Measurements from ENCODE around the gene IQSEC1. TPM values are rescaled to one million over a fixed set of nuclear protein-coding genes. Genes with fewer than 3 reads are reported as not detected.

IQSEC1 gene
- total and polyA plus RNA-seq, 2 of the 8 experiments (the other 6 are each of a cell fraction or from before 2014, with no cell fraction given): 6.8 to 28.8 TPM

DNA sequence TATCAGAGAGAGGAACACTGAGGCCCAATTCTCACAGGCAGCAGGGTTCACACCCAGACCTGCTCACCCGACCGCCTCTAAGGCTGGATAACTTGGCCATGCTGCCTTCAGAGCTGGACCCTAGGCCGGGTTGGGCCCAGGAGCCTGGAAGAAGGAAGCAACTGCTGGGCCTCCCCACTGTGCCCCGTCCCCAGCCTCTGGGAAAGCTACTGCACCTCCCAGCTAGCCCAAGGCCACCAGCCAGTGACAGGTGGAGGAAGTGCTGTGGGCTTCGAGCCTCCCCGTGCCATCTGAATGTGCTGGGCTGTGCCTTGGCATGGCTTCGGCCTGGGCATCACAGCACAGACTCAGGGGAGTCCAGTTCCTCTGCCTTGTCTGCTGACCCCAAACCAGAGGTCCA lies 169.3 kb downstream of the IQSEC1 start (continued):
- TF ChIP-seq CBX8 (IDR thresholded peaks at IDR 0.05; ENCODE audit: borderline replicate concordance, low read depth, low read length) (no peak), KDM1A (IDR thresholded peaks at IDR 0.05; ENCODE audit: borderline replicate concordance, low read length) (no peak), POLR2A (IDR thresholded peaks at IDR 0.05; ENCODE audit: control extremely low read depth in 1 of 2, low read depth in 2 of 2, low read length in 2 of 2) (no peak), CHD1 (IDR thresholded peaks at IDR 0.05; ENCODE audit: low read depth, low read length) (no peak), EGR1 (IDR thresholded peaks at IDR 0.05; ENCODE audit: borderline replicate concordance, low read depth, low read length) (no peak)
